Nephron (organoid): Measurements from ENCODE around the gene GAB1.

Experiments used
- H3K27ac Mint-ChIP-seq, 3 experiments: 2 replicates each; pipeline ENCODE4 v1.8.0; 2020; ENCODE audit warnings: mixed read lengths in 3 of 3, mild to moderate bottlenecking in 2 of 3, moderate library complexity in 1 of 3
- H3K27me3 Mint-ChIP-seq: 2 replicates; pipeline ENCODE4 v1.8.0; 2021; ENCODE audit warnings: low read depth, mild to moderate bottlenecking, moderate library complexity, mixed read lengths
- H3K36me3 Mint-ChIP-seq: 2 replicates; pipeline ENCODE4 v1.8.0; 2020; ENCODE audit warnings: low read depth, mixed read lengths
- H3K4me1 Mint-ChIP-seq: 2 replicates; pipeline ENCODE4 v1.8.0; 2020; ENCODE audit warnings: mixed read lengths
- H3K4me3 Mint-ChIP-seq, 3 experiments: 2 replicates each; pipeline ENCODE4 v1.8.0; 2020; ENCODE audit warnings: mild to moderate bottlenecking in 3 of 3, mixed read lengths in 3 of 3, moderate library complexity in 2 of 3
- H3K9me3 Mint-ChIP-seq: 2 replicates; pipeline ENCODE4 v1.8.0; 2020; ENCODE audit warnings: mixed read lengths
- TF ChIP-seq, protein P1 (sequence below), 3 experiments: fragments of 200-600 bp; sonication (generic); IDR thresholded peaks; one replicate each; pipeline ENCODE4 v1.5.0; 2021; ENCODE audit warnings: antibody characterized with exemption in 3 of 3; ENCODE audit not compliant: unreplicated experiment in 3 of 3

The GAB1 gene

DNA sequence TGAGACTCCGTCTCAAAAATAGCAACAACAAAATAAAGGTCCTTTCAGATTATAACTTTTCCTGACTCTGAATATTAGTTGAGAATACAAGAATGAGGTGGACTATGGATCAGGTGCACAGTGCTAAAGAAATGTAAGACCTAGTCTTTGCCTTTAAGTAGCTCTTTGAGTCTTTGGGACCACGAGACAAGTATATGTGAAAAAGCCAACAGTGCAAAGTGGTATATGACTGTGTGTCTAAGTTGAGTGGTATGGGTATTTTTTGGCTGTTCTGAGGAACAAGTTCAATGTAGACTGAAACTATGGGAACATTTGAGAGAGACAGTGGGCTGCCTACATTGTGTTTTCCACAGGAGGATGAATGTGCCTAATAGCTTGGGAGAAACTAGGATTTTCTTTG lies 2.8 kb downstream of the GAB1 start:
- peaks cover 4% of the 10 kb centered on the region for H3K27me3 Mint-ChIP-seq
- H3K4me1 Mint-ChIP-seq, result peaks cover 49% of the 10 kb centered on the region
- H3K36me3 Mint-ChIP-seq, result no peaks in the 10 kb centered on the region
- peak overlapping the region in 2 of 3 experiments; percentile 1 to 3 for H3K27ac Mint-ChIP-seq
- H3K4me3 Mint-ChIP-seq, result peak overlapping the region in 1 of 3 experiments; percentile 100
- TF ChIP-seq, protein P1, sequence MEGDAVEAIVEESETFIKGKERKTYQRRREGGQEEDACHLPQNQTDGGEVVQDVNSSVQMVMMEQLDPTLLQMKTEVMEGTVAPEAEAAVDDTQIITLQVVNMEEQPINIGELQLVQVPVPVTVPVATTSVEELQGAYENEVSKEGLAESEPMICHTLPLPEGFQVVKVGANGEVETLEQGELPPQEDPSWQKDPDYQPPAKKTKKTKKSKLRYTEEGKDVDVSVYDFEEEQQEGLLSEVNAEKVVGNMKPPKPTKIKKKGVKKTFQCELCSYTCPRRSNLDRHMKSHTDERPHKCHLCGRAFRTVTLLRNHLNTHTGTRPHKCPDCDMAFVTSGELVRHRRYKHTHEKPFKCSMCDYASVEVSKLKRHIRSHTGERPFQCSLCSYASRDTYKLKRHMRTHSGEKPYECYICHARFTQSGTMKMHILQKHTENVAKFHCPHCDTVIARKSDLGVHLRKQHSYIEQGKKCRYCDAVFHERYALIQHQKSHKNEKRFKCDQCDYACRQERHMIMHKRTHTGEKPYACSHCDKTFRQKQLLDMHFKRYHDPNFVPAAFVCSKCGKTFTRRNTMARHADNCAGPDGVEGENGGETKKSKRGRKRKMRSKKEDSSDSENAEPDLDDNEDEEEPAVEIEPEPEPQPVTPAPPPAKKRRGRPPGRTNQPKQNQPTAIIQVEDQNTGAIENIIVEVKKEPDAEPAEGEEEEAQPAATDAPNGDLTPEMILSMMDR (IDR thresholded peaks at IDR 0.05; ENCODE audit: unreplicated experiment in 3 of 3), result no peak
- no peaks in the 10 kb centered on the region for H3K9me3 Mint-ChIP-seq

GRCh38 chr4:143341186-143341755 lies 4.6 kb downstream of the GAB1 start:
- peaks cover 67% of the 10 kb centered on the region for H3K4me1 Mint-ChIP-seq

DNA sequence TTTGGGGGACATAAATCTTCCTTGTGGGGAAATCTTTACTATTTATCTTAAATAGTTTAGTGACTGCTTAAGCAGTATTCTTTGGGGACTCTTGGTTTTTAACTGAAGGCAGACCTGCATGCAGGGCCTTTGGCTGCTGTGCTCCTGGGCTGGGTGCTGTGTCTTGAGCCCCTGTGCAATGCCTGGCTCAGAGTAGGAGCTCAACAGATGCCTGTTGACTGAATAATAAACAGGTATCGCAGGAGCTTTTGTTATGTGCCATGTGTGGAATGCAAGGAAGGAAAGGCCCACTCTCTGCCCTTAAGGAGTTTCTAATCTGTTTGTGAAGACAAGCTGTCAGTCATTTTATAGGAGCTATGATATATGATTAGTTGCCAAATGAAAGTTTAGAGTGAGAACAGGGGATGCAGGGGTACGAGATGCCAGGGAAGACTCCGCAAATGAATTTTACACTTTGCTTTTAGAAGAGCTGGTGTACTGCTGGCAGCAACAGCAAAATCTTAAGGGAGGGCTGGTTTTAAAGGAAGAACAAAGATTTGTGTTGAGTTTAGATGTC lies 6.7 kb downstream of the GAB1 start:
- Mint-ChIP-seq H3K4me1 (peaks cover 66% of the 10 kb centered on the region), H3K36me3 (no peaks in the 10 kb centered on the region), H3K9me3 (no peaks in the 10 kb centered on the region), H3K27ac (peak overlapping the region; percentile 70 to 89 (median 84)), H3K4me3 (no peak overlapping the region), H3K27me3 (peaks cover 3% of the 10 kb centered on the region)
- TF ChIP-seq, protein P1 (IDR thresholded peaks at IDR 0.05; ENCODE audit: unreplicated experiment in 3 of 3), result no peak

More at GRCh38 chr4:143341186-143341755, 4.6 kb downstream of the GAB1 start:
- Mint-ChIP-seq H3K27ac (peak overlapping the region in 2 of 3 experiments; percentile 16 to 53), H3K27me3 (peaks cover 4% of the 10 kb centered on the region), H3K4me3 (no peak overlapping the region), H3K9me3 (no peaks in the 10 kb centered on the region), H3K36me3 (no peaks in the 10 kb centered on the region)
- TF ChIP-seq, protein P1 (IDR thresholded peaks at IDR 0.05; ENCODE audit: unreplicated experiment in 3 of 3), result no peak

- Mint-ChIP-seq H3K9me3 (no peaks in the 10 kb centered on the region), H3K36me3 (no peaks in the 10 kb centered on the region), H3K27me3 (no peaks in the 10 kb centered on the region), H3K4me3 (no peak overlapping the region), H3K27ac (peak overlapping the region; percentile 70 to 89 (median 84)), H3K4me1 (peaks cover 59% of the 10 kb centered on the region)
- TF ChIP-seq, protein P1 (IDR thresholded peaks at IDR 0.05; ENCODE audit: unreplicated experiment in 3 of 3), result no peak
Observed at GRCh38 chr4:143344041-143344440, 7.4 kb downstream of the GAB1 start.

- no peaks in the 10 kb centered on the region for H3K9me3 Mint-ChIP-seq
- TF ChIP-seq, protein P1 (IDR thresholded peaks at IDR 0.05; ENCODE audit: unreplicated experiment in 3 of 3), result no peak
- peak overlapping the region in 1 of 3 experiments; percentile 26 for H3K4me3 Mint-ChIP-seq
- H3K27me3 Mint-ChIP-seq, result no peaks in the 10 kb centered on the region
- H3K27ac Mint-ChIP-seq, result peak overlapping the region; percentile 40 to 89 (median 84)
- no peaks in the 10 kb centered on the region for H3K36me3 Mint-ChIP-seq
- peaks cover 54% of the 10 kb centered on the region for H3K4me1 Mint-ChIP-seq
Observed at GRCh38 chr4:143344774-143345173, 8.1 kb downstream of the GAB1 start.

DNA sequence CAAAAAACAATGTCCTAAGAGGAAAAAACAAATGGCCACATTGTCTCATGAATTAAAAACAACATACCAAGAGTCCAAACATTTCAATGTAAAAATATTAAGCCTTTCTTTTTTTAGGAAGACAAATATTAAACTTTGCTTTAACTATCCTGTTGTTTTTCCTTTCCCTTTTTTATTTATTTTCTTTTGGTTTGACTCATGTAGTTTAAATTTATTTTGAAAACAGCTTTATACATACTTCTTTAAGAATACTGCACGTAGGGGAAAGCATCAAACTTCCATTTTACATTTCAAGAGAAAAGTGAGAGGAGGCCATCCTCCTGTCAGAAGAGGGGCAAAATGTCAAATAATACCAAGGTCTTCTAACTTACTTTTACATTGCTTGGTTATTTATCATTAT lies 8.7 kb downstream of the GAB1 start:
- Mint-ChIP-seq H3K9me3 (no peaks in the 10 kb centered on the region), H3K4me1 (peaks cover 49% of the 10 kb centered on the region), H3K27me3 (no peaks in the 10 kb centered on the region), H3K36me3 (no peaks in the 10 kb centered on the region), H3K4me3 (no peak overlapping the region), H3K27ac (peak overlapping the region in 2 of 3 experiments; percentile 84 to 89)
- TF ChIP-seq, protein P1 (IDR thresholded peaks at IDR 0.05; ENCODE audit: unreplicated experiment in 3 of 3), result no peak
